H1 (cell line): ENCODE data around the gene TMEM181. TPM values are rescaled to one million over a fixed set of nuclear protein-coding genes. Genes with fewer than 3 reads are reported as not detected.

ENCODE experiments used
- CTCF ChIA-PET: fragments of 300-600 bp; sonication (Branson Sonifier 250); formaldehyde crosslinking; loops from one replicate; lab custom pipeline; 2021; ENCODE audit not compliant: partially characterized antibody; lab: Charles Lee
- POLR2A ChIA-PET: fragments of 300-600 bp; sonication (Branson Sonifier 250); formaldehyde crosslinking; loops from one replicate; lab custom pipeline; 2021; ENCODE audit warnings: inconsistent platforms; ENCODE audit not compliant: partially characterized antibody; lab: Charles Lee
- DNase-seq, 2 experiments: peaks; one replicate each; pipeline versions ENCODE4 v3.0.0 to v3.0.0-alpha.2; 2010 to 2022; ENCODE audit warnings: low spot score in 2 of 2, low read depth in 1 of 2, mixed read lengths in 1 of 2
- FAIRE-seq: peaks from 2 replicates; lab custom pipeline; 2011; peaks lifted over from hg19 to GRCh38; lab: Jason Lieb, UNC
- H2AFZ ChIP-seq: 2 replicates; pipeline ENCODE4 v1.8.1; 2012; ENCODE audit warnings: low read length, inconsistent platforms
- H2AK5ac ChIP-seq: 2 replicates; pipeline ENCODE4 v1.6.1; 2013; ENCODE audit warnings: low read depth, low read length
- H2BK120ac ChIP-seq: replicated peaks from 2 replicates; pipeline ENCODE3; 2013; ENCODE audit warnings: low read depth, low read length, inconsistent platforms
- H2BK12ac ChIP-seq: 2 replicates; pipeline ENCODE4 v1.6.1; 2013; ENCODE audit warnings: low read depth, low read length
- H2BK15ac ChIP-seq: 2 replicates; pipeline ENCODE4 v1.6.1; 2013; ENCODE audit warnings: low read length
- H2BK20ac ChIP-seq: 2 replicates; pipeline ENCODE4 v1.6.1; 2013; ENCODE audit warnings: low read length
- H2BK5ac ChIP-seq: 2 replicates; pipeline ENCODE4 v1.6.1; 2013; ENCODE audit warnings: low read depth, low read length
- H3K14ac ChIP-seq: 2 replicates; pipeline ENCODE4 v1.6.1; 2013; ENCODE audit warnings: inconsistent platforms; ENCODE audit not compliant: insufficient read length
- H3K18ac ChIP-seq: 2 replicates; pipeline ENCODE4 v1.6.1; 2013; ENCODE audit warnings: low read length; ENCODE audit errors: extremely low read depth
- H3K23ac ChIP-seq: 2 replicates; pipeline ENCODE4 v1.6.1; 2013; ENCODE audit warnings: inconsistent platforms; ENCODE audit not compliant: insufficient read length
- H3K23me2 ChIP-seq: 2 replicates; pipeline ENCODE4 v1.6.1; 2013; ENCODE audit warnings: low read depth, low read length
- H3K27ac ChIP-seq: 2 replicates; pipeline ENCODE4 v1.6.1; 2011; ENCODE audit warnings: low read depth, low read length, inconsistent platforms
- H3K27me3 ChIP-seq, 4 experiments: replicated peaks in 1 of 4; 1 replicate in 1 of 4; 2 replicates in 3 of 4; pipeline versions ENCODE4 v1.6.1 to v1.8.1; 2011 to 2013; ENCODE audit warnings: low read length in 3 of 4, mild to moderate bottlenecking in 3 of 4, inconsistent platforms in 2 of 4, mixed read lengths in 2 of 4, moderate library complexity in 1 of 4; ENCODE audit not compliant: control insufficient read depth in 3 of 4, insufficient read depth in 3 of 4; ENCODE audit errors: extremely low read depth in 1 of 4
- H3K36me3 ChIP-seq, 4 experiments: 2 replicates each; pipeline versions ENCODE4 v1.6.1 to v1.8.1; 2011 to 2013; ENCODE audit warnings: mild to moderate bottlenecking in 4 of 4, low read length in 3 of 4, moderate library complexity in 2 of 4, control low read depth in 1 of 4, inconsistent platforms in 1 of 4; ENCODE audit not compliant: insufficient read depth in 4 of 4, control insufficient read depth in 2 of 4
- H3K4ac ChIP-seq: replicated peaks from 2 replicates; pipeline ENCODE3; 2013; ENCODE audit warnings: low read length, low read depth, mixed read lengths, inconsistent platforms; ENCODE audit not compliant: insufficient read length
- H3K4me1 ChIP-seq, 4 experiments: replicated peaks in 1 of 4; 1 replicate in 1 of 4; 2 replicates in 3 of 4; pipeline versions ENCODE4 v1.6.1 to v1.8.1; 2011 to 2013; ENCODE audit warnings: low read length in 3 of 4, inconsistent platforms in 2 of 4, mixed read lengths in 1 of 4; ENCODE audit not compliant: insufficient read depth in 4 of 4, control insufficient read depth in 3 of 4
- H3K4me2 ChIP-seq, 2 experiments: 2 replicates each; pipeline versions ENCODE4 v1.6.1 to v1.8.1; 2011 to 2013; ENCODE audit warnings: low read depth in 2 of 2, low read length in 2 of 2, control low read depth in 1 of 2, inconsistent platforms in 1 of 2, mild to moderate bottlenecking in 1 of 2; ENCODE audit not compliant: insufficient read depth in 1 of 2
- H3K4me3 ChIP-seq, 4 experiments: fragments of 200-600, 300-600 bp in 1 of 4; sonication (generic), shearing (Covaris generic), sonication (Bioruptor Twin) in 1 of 4; 2 replicates each; pipeline versions ENCODE4 v1.5.1 to v1.8.1; 2011 to 2016; ENCODE audit warnings: low read length in 4 of 4, low read depth in 3 of 4, control low read depth in 2 of 4, inconsistent platforms in 2 of 4, mild to moderate bottlenecking in 2 of 4, mixed read lengths in 1 of 4, moderate library complexity in 1 of 4; ENCODE audit not compliant: insufficient read depth in 2 of 4; ENCODE audit errors: extremely low read depth in 1 of 4
- H3K56ac ChIP-seq: replicated peaks from 2 replicates; pipeline ENCODE3; 2013; ENCODE audit warnings: low read depth, mild to moderate bottlenecking, mixed read lengths, low read length, inconsistent platforms; ENCODE audit not compliant: insufficient read length
- H3K79me1 ChIP-seq: 2 replicates; pipeline ENCODE4 v1.6.1; 2013; ENCODE audit warnings: low read depth, low read length, control low read depth
- H3K79me2 ChIP-seq, 2 experiments: 2 replicates each; pipeline versions ENCODE4 v1.6.1 to v1.8.1; 2012 to 2013; ENCODE audit warnings: low read length in 2 of 2, mild to moderate bottlenecking in 2 of 2, inconsistent platforms in 1 of 2; ENCODE audit not compliant: insufficient read depth in 2 of 2, control insufficient read depth in 1 of 2
- H3K9ac ChIP-seq, 4 experiments: replicated peaks in 1 of 4; 1 replicate in 1 of 4; 2 replicates in 3 of 4; pipeline versions ENCODE4 v1.6.1 to v1.8.1; 2011 to 2013; ENCODE audit warnings: low read depth in 3 of 4, low read length in 3 of 4, control low read depth in 2 of 4, mild to moderate bottlenecking in 2 of 4, moderate library complexity in 2 of 4, inconsistent platforms in 1 of 4; ENCODE audit errors: extremely low read depth in 1 of 4
- H3K9me3 ChIP-seq, 2 experiments: 2 replicates each; pipeline versions ENCODE4 v1.6.1 to v1.8.1; 2012 to 2013; ENCODE audit warnings: mild to moderate bottlenecking in 2 of 2, moderate library complexity in 2 of 2, control low read depth in 1 of 2, inconsistent platforms in 1 of 2, low read depth in 1 of 2, low read length in 1 of 2, mixed read lengths in 1 of 2; ENCODE audit not compliant: insufficient read depth in 2 of 2
- H4K20me1 ChIP-seq, 2 experiments: replicated peaks in 1 of 2; 2 replicates each; pipeline versions ENCODE3 to v1.8.1; 2011 to 2013; ENCODE audit warnings: inconsistent platforms in 2 of 2, low read length in 2 of 2, mild to moderate bottlenecking in 1 of 2; ENCODE audit not compliant: insufficient read depth in 2 of 2, control insufficient read depth in 1 of 2
- H4K5ac ChIP-seq: 2 replicates; pipeline ENCODE4 v1.6.1; 2013; ENCODE audit warnings: low read length, low read depth, mixed read lengths, inconsistent platforms; ENCODE audit not compliant: insufficient read length
- H4K8ac ChIP-seq: 2 replicates; pipeline ENCODE4 v1.8.0; 2013; ENCODE audit warnings: mild to moderate bottlenecking, moderate library complexity, low read length, inconsistent platforms; ENCODE audit not compliant: insufficient read depth; ENCODE audit errors: extremely low read depth
- H4K91ac ChIP-seq: replicated peaks from 2 replicates; pipeline ENCODE3; 2013; ENCODE audit warnings: low read length, mixed read lengths, inconsistent platforms; ENCODE audit not compliant: insufficient read length
- CBX8 ChIP-seq: fragments of 300-800, 300-1000 bp; sonication (generic); IDR thresholded peaks from 2 replicates; pipeline ENCODE4 v1.7.1; 2016; ENCODE audit warnings: low read depth, low read length, borderline replicate concordance
- POU5F1 ChIP-seq: IDR thresholded peaks from 2 replicates; pipeline ENCODE4 v1.6.1; 2011; ENCODE audit warnings: low read depth, mild to moderate bottlenecking, low read length, moderate library complexity
- WGBS, 2 experiments: shearing (Covaris generic) in 1 of 2; methylation state at CpG; one replicate each; pipeline versions ENCODE4 v1.1.6 to v1.1.7; 2013 to 2015; ENCODE audit warnings: low lambda C conversion rate in 2 of 2, mixed read lengths in 2 of 2, inconsistent platforms in 1 of 2, low coverage in 1 of 2, missing lambda C conversion rate in 1 of 2; ENCODE audit not compliant: insufficient replicate concordance in 2 of 2, insufficient coverage in 1 of 2, insufficient read length in 1 of 2; ENCODE audit errors: extremely low coverage in 1 of 2, missing lambda C conversion rate in 1 of 2; 5-methylcytosine and 5-hydroxymethylcytosine counted together
- polyA plus RNA-seq, 7 experiments: library from polyadenylated mRNA; depleted of rRNA in 3 of 7; stranded (reverse) in 5 of 7; unstranded in 2 of 7; fragments of >200 nt in 5 of 7; fragments of 200-250 nt in 2 of 7; gene quantifications; 1 replicate in 5 of 7; 2 replicates in 1 of 7; 4 replicates in 1 of 7; pipeline versions ENCODE4 v1.2.1 to v1.2.3, GENCODE V29; 2011 to 2013; ENCODE audit warnings: missing spikeins in 2 of 7, mixed read lengths in 2 of 7
- total RNA-seq: library from RNA; stranded (reverse); fragmentation: NEBNext Ultra II Directional; extraction: Animal tissue kit (Norgen Biotek cat#: 25700); gene quantifications from 2 replicates; pipeline ENCODE4 v1.2.1, GENCODE V29; 2021

Gene TMEM181
- total and polyA plus RNA-seq, 2 of the 8 experiments (the other 6 are each of a cell fraction or from before 2014, with no cell fraction given), result 8.6 to 19.0 TPM

- FAIRE-seq (no peak), DNase-seq (no peak)
- H3K27me3 ChIP-seq, result no peaks in the 10 kb centered on the region
- H3K36me3 ChIP-seq, result no peaks in the 10 kb centered on the region
- no peak overlapping the region for H3K9ac ChIP-seq
- no peak overlapping the region for H2BK5ac ChIP-seq
- no peak overlapping the region for H4K91ac ChIP-seq
- no peak overlapping the region for H2BK12ac ChIP-seq
- H3K23me2 ChIP-seq, result no peaks in the 10 kb centered on the region
- no peak overlapping the region; a peak in 1 of 4 replicates for H3K4me2 ChIP-seq
- no peaks in the 10 kb centered on the region for H3K9me3 ChIP-seq
- H2AK5ac ChIP-seq, result no peak overlapping the region
- H2BK15ac ChIP-seq, result no peak overlapping the region
- H4K8ac ChIP-seq, result no peak overlapping the region; the same call in 1 of the 2 replicates
- H3K79me2 ChIP-seq, result no peaks in the 10 kb centered on the region
- ChIA-PET POLR2A (interaction anchor here (1.3 kb wide), 1 partner anchor 22 kb away, joined by 3 read pairs; no protein-coding TSS in a partner anchor), CTCF (interaction anchor here (0.8 to 1.7 kb wide), 7 partner anchors 10 to 297 kb away, joined by 3 to 5 read pairs (median 4); no protein-coding TSS in a partner anchor)
- H3K79me1 ChIP-seq, result no peaks in the 10 kb centered on the region
- H3K27ac ChIP-seq, result no peak overlapping the region
- H3K18ac ChIP-seq, result no peak overlapping the region
- H2AFZ ChIP-seq, result no peak overlapping the region
- peaks cover 0 to 5% (median 4%) of the 10 kb centered on the region in 4 experiments; a peak in 4 of 7 replicates for H3K4me1 ChIP-seq
- no peak overlapping the region for H2BK20ac ChIP-seq
- 90% methylated on average over 8 of the region's 8 CpGs; no CpG with 5 or more reads in 1 of the 2 experiments for WGBS, 2 experiments
- H3K14ac ChIP-seq, result no peak overlapping the region
- no peaks in the 10 kb centered on the region for H4K20me1 ChIP-seq
- no peak overlapping the region for H3K56ac ChIP-seq
- no peak overlapping the region for H2BK120ac ChIP-seq
- H4K5ac ChIP-seq, result no peak overlapping the region
- H3K4me3 ChIP-seq, result no peak overlapping the region
- H3K4ac ChIP-seq, result no peak overlapping the region
- H3K23ac ChIP-seq, result no peak overlapping the region
- TF ChIP-seq CBX8 (no peak), POU5F1 (no peak)
These were observed 44.9 kb upstream of the TMEM181 start for GRCh38 chr6:158514991-158515390.
